Measurements from ENCODE around the gene IKZF3. TPM values are rescaled to one million over a fixed set of nuclear protein-coding genes. Genes with fewer than 3 reads are reported as not detected.
"Not testable (repeated sequence)": the region's sequence is repeated elsewhere in the genome, so short reads cannot be mapped to it uniquely, and the experiment has no call there.

IKZF3 gene
- total and polyA plus RNA-seq, 5 donors = 0.14 to 1.3 (median 0.50) TPM

DNA sequence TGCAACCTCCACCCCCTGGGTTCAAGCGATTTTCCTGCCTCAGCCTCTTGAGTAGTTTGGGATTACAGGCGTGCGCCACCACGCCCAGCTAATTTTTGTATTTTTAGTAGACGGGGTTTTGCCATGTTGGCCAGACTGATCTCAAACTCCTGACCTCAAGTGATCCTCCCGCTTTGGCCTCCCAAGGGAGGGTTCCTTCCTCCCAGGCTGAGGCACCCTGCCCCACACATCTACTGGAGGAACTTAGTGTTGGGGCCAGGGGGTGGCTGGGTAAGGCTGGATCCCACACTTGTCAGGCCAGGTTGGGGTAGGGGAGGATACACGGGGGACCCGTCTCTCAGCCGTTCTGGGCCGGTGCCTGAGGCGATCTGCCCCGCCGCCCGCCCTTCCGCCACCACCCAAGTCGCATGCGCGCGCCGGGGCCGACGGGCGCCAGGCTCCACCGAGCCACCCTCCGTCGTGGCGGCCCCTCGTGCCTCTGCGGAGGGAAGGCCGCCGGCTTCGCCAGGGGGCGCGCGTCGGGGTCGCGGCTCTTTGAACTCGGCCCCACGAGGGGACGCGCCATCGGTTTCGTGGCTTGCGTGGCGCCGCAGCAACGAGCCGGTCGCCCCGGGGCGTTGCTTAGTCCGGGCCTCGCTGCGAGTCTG is 110.5 kb downstream of the IKZF3 start:
- DNase-seq (peak; percentile 66 to 88 (median 86)), ATAC-seq (peak; percentile 57 to 70)
- no peaks in the 10 kb centered on the region for H3K9me3 ChIP-seq (ENCODE audit: control insufficient read depth, low read length)
- peak overlapping the region; percentile 45 for H3K4me3 ChIP-seq (ENCODE audit: low read length)
- no peaks in the 10 kb centered on the region for H3K4me1 ChIP-seq (ENCODE audit: control insufficient read depth, insufficient read depth, low read length)
- H3K27ac ChIP-seq (ENCODE audit: low read length) = peak overlapping the region; percentile 40
- no peaks in the 10 kb centered on the region for H3K27me3 ChIP-seq (ENCODE audit: control insufficient read depth, insufficient read depth)
- intact Hi-C loops (cut with DNase I) = loop anchor here (2.0 to 5.0 kb wide), 2 partner anchors 131 to 135 kb away; no protein-coding TSS in a partner anchor
- WGBS = 5% methylated on average over 55 of the region's 55 CpGs

DNA sequence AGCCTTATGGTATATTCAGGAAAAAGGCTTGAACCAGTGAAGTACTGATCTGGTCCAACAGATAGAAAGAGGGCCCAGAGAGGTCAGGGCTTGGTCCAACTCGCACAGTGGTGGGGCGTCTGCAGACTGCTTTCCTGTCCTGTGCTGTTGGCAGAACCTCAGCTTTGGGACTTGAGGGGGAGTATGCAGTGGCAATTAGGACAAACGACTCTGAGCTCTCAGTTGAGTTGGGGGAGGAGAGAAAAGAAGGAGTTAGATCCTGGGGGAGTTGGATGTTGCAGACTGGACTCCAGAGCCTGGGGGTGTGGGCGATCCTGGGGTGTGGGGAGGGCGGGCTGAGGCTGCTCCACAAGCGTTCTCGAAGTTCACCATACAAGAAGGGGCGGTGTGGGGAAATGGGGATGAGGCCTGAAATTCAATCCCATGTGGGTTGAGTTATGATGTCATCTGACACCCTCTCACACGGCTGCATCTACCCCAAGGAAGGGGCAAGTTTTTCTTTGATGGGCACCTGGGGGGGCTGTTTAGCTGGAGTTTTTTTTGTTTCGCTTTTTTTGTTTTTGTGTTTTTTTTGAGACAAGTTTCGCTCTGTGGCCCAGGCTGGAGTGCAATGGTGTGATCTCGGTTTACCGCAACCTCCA is 111.8 kb downstream of the IKZF3 start:
- intact Hi-C loops (cut with DNase I) = loop anchor here in 3 of 4 donors (5.0 kb wide), 1 partner anchor 130 kb away; no protein-coding TSS in a partner anchor
- no peaks in the 10 kb centered on the region for H3K4me1 ChIP-seq (ENCODE audit: control insufficient read depth, insufficient read depth, low read length)
- ATAC-seq (no peak), DNase-seq (no peak)
- no peaks in the 10 kb centered on the region for H3K27me3 ChIP-seq (ENCODE audit: control insufficient read depth, insufficient read depth)
- WGBS = 78% methylated on average over 13 of the region's 13 CpGs
- no peaks in the 10 kb centered on the region for H3K9me3 ChIP-seq (ENCODE audit: control insufficient read depth, low read length)
- no peak overlapping the region for H3K27ac ChIP-seq (ENCODE audit: low read length)
- H3K4me3 ChIP-seq (ENCODE audit: low read length) = no peak overlapping the region

DNA sequence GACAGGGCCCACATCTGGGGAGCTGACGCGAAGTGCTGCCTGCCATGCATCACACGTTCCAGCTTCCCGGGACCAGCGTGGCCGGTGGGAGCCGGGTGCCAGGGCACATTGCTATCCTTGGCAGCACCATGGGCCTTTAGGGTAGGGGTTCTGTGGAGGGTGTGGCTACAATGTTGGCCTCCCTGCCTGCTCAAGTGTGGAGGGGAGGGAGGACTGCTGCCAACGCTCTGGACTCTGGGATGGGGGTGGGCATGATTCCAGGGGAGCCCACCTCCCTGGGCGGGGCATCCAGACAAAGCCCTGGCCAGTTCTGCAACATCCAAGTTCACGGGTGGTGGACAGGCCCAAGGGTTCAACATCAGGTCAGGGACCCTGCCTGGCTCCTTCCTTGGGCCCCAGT is 112.5 kb downstream of the IKZF3 start:
- no peak for DNase-seq
- Histone ChIP-seq H3K4me1 (ENCODE audit: control insufficient read depth, insufficient read depth, low read length) (no peaks in the 10 kb centered on the region), H3K27ac (ENCODE audit: low read length) (no peak overlapping the region), H3K4me3 (ENCODE audit: low read length) (no peak overlapping the region), H3K9me3 (ENCODE audit: control insufficient read depth, low read length) (no peaks in the 10 kb centered on the region), H3K27me3 (ENCODE audit: control insufficient read depth, insufficient read depth) (no peaks in the 10 kb centered on the region)
- 48% methylated on average over 10 of the region's 10 CpGs for WGBS
- no peak for ATAC-seq
- intact Hi-C loops (cut with DNase I) = loop anchor here in 3 of 4 donors (5.0 kb wide), 1 partner anchor 129 kb away; no protein-coding TSS in a partner anchor

DNA sequence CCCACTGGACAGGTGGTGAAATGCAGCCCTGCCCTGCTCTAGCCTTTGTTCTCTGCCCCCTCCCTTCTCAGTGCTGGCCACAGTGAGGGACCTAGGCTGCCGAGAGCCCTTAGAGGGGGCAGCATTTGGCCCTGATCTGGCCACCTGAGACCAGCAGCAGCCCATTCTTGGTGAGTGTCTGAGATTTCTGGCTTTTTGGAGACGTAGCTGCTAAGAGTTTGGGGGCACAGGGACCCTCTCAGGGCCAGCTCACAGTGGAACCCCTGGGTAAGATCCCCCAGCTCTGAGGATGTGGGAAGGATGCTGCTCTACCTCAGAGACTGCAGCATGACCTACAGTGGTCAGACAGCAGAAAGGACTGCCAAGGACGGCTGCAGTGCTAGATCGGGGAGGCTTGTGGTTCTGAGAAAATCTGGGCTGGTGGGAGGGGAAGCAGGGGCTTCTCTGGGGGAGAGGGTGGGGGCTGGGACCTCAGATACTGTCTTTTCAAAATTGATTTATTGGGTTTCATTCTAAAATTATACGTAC is 113.0 kb downstream of the IKZF3 start:
- Histone ChIP-seq H3K4me1 (ENCODE audit: control insufficient read depth, insufficient read depth, low read length) (no peaks in the 10 kb centered on the region), H3K27ac (ENCODE audit: low read length) (no peak overlapping the region), H3K4me3 (ENCODE audit: low read length) (no peak overlapping the region), H3K27me3 (ENCODE audit: control insufficient read depth, insufficient read depth) (no peaks in the 10 kb centered on the region), H3K9me3 (ENCODE audit: control insufficient read depth, low read length) (no peaks in the 10 kb centered on the region)
- WGBS = 70% methylated on average over 5 of the region's 5 CpGs
- intact Hi-C loops (cut with DNase I) = loop anchor here in 3 of 4 donors (5.0 kb wide), 1 partner anchor 129 kb away; no protein-coding TSS in a partner anchor
- DNase-seq (no peak), ATAC-seq (no peak)

DNA sequence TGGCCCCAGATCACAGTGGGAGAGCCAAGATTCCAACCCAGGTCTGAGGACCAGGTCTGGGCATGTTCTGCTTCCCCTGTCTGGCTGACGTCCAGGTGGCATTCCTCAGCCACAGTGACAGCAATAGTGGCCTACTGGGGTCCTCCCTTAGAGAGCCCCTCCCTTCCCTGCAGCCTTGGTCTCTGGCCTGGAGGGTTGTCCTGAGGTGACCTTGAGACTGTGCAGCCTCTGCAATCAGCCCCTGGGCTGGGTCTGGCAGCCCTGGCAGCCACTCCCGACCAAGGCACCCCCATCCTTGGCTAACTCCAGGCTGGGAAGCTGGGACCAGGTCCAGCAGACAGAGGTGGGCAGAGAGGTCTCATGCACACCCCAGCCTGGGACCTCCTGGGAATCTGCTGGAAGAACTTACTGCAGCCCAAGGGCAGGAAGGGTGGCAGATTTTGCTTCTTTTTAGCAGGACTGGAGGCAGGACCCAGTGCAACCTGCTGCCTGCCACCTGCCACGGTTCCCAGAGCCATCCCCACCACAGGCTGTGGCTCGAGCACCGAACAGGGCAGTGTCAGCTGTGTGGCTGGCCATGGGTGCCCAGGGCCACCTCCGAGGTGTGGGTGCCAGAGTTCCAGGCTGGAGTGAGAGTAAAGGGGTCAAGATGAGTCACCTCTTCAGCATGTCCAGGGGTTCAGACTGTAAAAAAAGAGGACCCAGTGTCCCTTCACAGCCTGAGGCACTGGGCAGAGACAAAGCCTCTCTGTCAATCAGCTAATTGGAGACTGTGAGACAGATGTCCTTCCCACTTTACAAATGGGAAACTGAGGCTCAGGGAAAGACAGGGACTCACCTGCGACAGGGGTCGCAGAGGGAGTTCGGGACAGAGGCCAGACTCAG is 113.7 kb downstream of the IKZF3 start:
- Histone ChIP-seq H3K27me3 (ENCODE audit: control insufficient read depth, insufficient read depth) (no peaks in the 10 kb centered on the region), H3K4me1 (ENCODE audit: control insufficient read depth, insufficient read depth, low read length) (no peaks in the 10 kb centered on the region), H3K4me3 (ENCODE audit: low read length) (no peak overlapping the region), H3K27ac (ENCODE audit: low read length) (no peak overlapping the region), H3K9me3 (ENCODE audit: control insufficient read depth, low read length) (no peaks in the 10 kb centered on the region)
- intact Hi-C loops (cut with DNase I) = loop anchor here in 3 of 4 donors (5.0 kb wide), 1 partner anchor 128 kb away; no protein-coding TSS in a partner anchor
- 61% methylated on average over 9 of the region's 9 CpGs for WGBS
- ATAC-seq (no peak), DNase-seq (no peak)

DNA sequence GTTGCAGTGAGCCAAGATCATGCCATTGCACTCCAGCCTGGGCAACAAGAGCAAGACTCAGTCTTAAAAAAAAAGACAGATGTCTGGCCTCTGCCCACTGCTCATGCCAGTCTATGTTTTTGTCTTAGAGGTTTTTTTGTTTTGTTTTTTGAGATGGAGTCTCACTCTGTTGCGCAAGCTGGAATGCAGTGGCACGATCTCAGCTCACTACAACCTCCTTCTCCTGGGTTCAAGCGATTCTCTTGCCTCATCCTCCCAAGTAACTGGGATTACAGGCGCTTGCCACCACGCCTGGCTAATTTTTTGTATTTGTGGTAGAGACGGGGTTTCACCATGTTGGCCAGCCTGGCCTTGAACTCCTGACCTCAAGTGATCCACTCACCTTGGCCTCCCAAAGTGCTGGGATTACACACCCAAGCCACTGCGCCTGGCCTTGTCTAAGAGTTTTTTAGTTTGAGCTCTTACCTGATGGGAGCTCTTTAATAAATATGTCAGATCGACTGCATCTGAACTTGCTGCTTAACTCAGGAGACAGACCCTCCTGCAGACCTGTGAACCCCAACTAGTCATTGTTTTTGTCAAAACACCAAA is 115.6 kb downstream of the IKZF3 start:
- H3K27me3 ChIP-seq (ENCODE audit: control insufficient read depth, insufficient read depth); intact Hi-C loops (cut with DNase I); DNase-seq; H3K4me3 ChIP-seq (ENCODE audit: low read length); H3K9me3 ChIP-seq (ENCODE audit: control insufficient read depth, low read length); ATAC-seq; H3K4me1 ChIP-seq (ENCODE audit: control insufficient read depth, insufficient read depth, low read length); H3K27ac ChIP-seq (ENCODE audit: low read length): not testable (repeated sequence)
- WGBS = 92% methylated on average over 8 of the region's 8 CpGs

DNA sequence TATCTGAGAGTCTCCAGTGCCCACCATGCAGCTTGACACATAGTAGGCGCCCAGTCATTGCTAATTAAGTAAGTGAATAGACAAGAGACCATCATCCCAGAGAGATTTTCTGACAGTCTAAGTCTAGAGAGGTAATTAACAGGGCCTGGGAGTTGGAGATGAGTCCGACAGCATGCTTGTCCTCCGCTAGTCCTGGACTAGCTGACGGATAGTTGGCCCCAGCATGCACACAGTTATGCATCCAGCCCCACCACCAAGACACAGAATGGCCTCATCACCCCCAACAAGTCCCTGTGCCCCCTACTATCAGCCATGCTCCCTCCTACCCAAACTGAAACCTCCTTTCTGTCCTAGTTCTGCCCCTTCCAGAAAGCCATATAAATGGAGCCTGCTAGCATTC is 116.4 kb downstream of the IKZF3 start:
- intact Hi-C loops (cut with DNase I) = no loop called here
- no peaks in the 10 kb centered on the region for H3K9me3 ChIP-seq (ENCODE audit: control insufficient read depth, low read length)
- H3K4me1 ChIP-seq (ENCODE audit: control insufficient read depth, insufficient read depth, low read length) = no peaks in the 10 kb centered on the region
- ATAC-seq (no peak), DNase-seq (no peak)
- H3K27ac ChIP-seq (ENCODE audit: low read length) = no peak overlapping the region
- WGBS = 86% methylated on average over 4 of the region's 4 CpGs
- no peak overlapping the region for H3K4me3 ChIP-seq (ENCODE audit: low read length)
- H3K27me3 ChIP-seq (ENCODE audit: control insufficient read depth, insufficient read depth) = no peaks in the 10 kb centered on the region

DNA sequence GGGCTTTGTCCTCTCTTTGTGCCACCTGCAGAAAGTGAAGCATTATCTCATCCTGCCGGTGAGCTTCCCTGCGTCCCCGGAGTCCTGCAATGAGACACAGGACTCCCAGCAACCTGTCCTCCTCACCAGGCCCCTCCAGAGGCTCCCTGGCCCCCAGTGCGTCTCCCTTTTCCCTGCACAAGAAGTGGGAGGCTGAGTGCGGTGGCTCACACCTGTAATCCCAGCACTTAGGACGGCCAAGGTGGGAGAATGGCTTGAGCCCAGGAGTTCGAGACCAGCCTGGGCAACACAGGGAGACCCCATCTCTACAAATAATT is 118.0 kb downstream of the IKZF3 start:
- H3K4me3 ChIP-seq (ENCODE audit: low read length) = no peak overlapping the region
- intact Hi-C loops (cut with DNase I) = no loop called here
- 92% methylated on average over 7 of the region's 7 CpGs for WGBS
- ATAC-seq = no peak
- DNase-seq = no peak
- H3K27ac ChIP-seq (ENCODE audit: low read length) = no peak overlapping the region
- H3K27me3 ChIP-seq (ENCODE audit: control insufficient read depth, insufficient read depth) = no peaks in the 10 kb centered on the region
- no peaks in the 10 kb centered on the region for H3K9me3 ChIP-seq (ENCODE audit: control insufficient read depth, low read length)
- H3K4me1 ChIP-seq (ENCODE audit: control insufficient read depth, insufficient read depth, low read length) = no peaks in the 10 kb centered on the region

DNA sequence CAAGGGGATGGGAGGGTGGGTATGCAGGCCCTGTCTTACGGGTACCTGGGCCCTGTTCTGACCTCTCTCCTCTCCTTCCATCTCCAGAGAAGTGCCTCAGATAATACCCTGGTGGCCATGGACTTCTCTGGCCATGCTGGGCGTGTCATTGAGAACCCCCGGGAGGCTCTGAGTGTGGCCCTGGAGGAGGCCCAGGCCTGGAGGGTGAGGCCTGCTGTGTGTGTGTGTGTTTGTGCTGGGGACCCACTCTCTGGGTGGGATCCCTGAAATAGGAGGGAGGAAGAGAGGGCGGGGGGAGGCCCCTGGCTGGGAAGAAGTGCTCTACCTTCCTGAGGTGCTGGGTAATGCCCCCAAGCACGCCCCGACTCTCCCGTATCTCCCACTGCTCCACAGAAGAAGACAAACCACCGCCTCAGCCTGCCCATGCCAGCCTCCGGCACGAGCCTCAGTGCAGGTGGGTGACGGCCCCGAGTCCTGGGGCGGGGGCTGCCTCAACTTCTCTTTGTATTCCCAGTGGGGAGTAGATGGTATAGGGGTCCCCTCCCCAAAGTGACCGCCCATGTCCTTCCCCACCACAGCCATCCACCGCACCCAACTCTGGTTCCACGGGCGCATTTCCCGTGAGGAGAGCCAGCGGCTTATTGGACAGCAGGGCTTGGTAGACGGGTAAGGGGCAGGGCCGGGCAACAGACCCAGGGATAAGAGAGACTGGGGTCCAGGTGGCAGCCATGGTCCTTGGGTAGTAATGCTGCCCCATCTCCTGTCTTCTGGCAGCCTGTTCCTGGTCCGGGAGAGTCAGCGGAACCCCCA is 118.6 kb downstream of the IKZF3 start:
- intact Hi-C loops (cut with DNase I) = no loop called here
- ATAC-seq = no peak
- Histone ChIP-seq H3K4me3 (ENCODE audit: low read length) (no peak overlapping the region), H3K9me3 (ENCODE audit: control insufficient read depth, low read length) (no peaks in the 10 kb centered on the region), H3K27me3 (ENCODE audit: control insufficient read depth, insufficient read depth) (no peaks in the 10 kb centered on the region), H3K27ac (ENCODE audit: low read length) (no peak overlapping the region), H3K4me1 (ENCODE audit: control insufficient read depth, insufficient read depth, low read length) (no peaks in the 10 kb centered on the region)
- WGBS = 93% methylated on average over 23 of the region's 23 CpGs
- DNase-seq = peak in 2 of 3 donors; percentile 3 to 36

DNA sequence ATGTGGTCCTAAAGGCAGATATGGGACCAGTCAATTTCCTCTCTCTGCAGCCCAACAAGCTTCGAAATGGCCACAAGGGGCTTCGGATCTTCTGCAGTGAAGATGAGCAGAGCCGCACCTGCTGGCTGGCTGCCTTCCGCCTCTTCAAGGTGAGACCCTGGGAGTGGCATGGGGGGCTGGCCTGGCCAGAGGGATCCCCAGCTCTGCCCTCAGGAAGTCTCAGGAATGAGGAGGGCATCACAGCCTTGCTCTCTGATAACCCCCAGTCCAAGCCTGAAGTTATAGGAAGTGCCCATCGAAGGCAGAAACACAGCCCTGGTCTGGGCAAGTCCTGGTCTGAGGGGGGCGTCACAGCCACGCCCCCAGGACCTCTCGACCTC is 119.3 kb downstream of the IKZF3 start:
- H3K27me3 ChIP-seq (ENCODE audit: control insufficient read depth, insufficient read depth) = no peaks in the 10 kb centered on the region
- peak in 2 of 3 donors; percentile 30 to 32 for DNase-seq

More for the DNA sequence above, 119.3 kb downstream of the IKZF3 start:
- H3K4me3 ChIP-seq (ENCODE audit: low read length) = no peak overlapping the region
- no peaks in the 10 kb centered on the region for H3K9me3 ChIP-seq (ENCODE audit: control insufficient read depth, low read length)
- ATAC-seq = no peak
- no peak overlapping the region for H3K27ac ChIP-seq (ENCODE audit: low read length)
- H3K4me1 ChIP-seq (ENCODE audit: control insufficient read depth, insufficient read depth, low read length) = no peaks in the 10 kb centered on the region
- intact Hi-C loops (cut with DNase I) = no loop called here
- WGBS = 72% methylated on average over 8 of the region's 8 CpGs

Data from right cardiac atrium (tissue), 5 donors.